PC-9 (cell line): ENCODE results near the gene GNG7.

Experiments
- CTCF ChIP-seq: fragments of 200-600 bp; sonication (generic); conservative IDR thresholded peaks from 2 replicates; pipeline ENCODE4 v1.6.1; 2017; ENCODE audit warnings: mixed run types, antibody characterized with exemption, mild to moderate bottlenecking, moderate library complexity
- EZH2 ChIP-seq: fragments of 200-600 bp; sonication (generic); IDR thresholded peaks from 2 replicates; pipeline ENCODE4 v1.8.0; 2017; ENCODE audit warnings: antibody characterized with exemption, low read depth

- TF ChIP-seq CTCF (no peak), EZH2 (no peak)
These were observed 114.3 kb downstream of the GNG7 start for GRCh38 chr19:2588081-2588777.
